Right forelimb (tissue), 1 donor: ENCODE data around the gene CELF2.

Experiments used
- DNase-seq: peaks from one replicate; pipeline ENCODE4 v3.0.0-alpha.2; 2018

CELF2 gene

GRCh38 chr10:11231285-11231684 lies 213.6 kb downstream of the CELF2 start:
- no peak for DNase-seq

- DNase-seq: no peak
Observed at GRCh38 chr10:11232222-11232961, 214.7 kb downstream of the CELF2 start.

DNA sequence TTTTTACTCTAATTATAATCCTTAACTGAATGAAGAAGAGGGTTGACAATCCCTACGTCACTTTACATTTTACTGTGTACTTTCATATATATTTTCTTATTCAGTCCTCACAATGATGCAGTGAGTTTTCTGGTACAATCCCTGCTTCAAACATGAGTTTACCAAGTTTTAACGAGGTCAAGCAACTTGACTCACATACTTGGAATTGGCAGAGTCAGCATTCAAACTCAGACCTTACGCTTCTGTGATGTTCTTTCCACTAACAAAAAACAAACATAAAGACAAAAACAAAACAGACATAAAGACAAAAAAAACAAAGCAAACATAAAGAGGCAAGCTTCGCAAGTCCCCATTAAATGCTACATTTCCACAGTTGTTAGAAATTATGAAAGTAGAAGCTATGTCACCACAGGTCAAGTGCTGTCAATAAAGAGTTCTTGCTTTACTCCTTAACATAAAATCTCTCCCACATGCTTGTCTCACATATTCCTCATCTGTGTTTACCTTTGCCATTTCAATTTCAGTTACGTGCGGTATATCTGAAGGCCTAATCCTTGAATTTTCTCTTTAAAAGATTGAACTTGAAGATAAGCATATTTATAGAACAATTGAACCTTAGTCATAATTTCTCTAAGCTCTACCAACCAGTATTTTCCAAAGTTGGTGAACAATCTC lies 217.3 kb downstream of the CELF2 start:
- no peak for DNase-seq

GRCh38 chr10:11235771-11236170 lies 218.1 kb downstream of the CELF2 start:
- no peak for DNase-seq

DNA sequence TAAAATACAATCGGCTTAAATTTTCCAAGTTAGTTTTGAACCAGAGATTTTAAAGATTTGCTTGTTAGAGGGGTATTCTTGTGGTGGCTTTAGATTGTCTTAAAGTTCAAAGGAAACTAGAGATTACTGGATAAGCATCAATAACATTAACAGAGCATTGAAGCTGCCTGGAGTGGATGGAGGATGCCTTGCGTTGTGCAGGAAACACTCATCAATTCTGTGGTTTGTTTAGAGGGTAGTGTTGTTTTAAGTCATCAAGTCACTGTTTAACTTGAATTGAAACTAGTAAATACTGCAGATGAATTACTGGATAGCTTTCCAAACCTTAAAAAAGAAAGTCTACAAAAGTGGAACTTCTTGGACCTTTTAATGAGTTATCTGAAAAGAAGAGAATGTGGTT lies 218.6 kb downstream of the CELF2 start:
- DNase-seq: no peak

DNA sequence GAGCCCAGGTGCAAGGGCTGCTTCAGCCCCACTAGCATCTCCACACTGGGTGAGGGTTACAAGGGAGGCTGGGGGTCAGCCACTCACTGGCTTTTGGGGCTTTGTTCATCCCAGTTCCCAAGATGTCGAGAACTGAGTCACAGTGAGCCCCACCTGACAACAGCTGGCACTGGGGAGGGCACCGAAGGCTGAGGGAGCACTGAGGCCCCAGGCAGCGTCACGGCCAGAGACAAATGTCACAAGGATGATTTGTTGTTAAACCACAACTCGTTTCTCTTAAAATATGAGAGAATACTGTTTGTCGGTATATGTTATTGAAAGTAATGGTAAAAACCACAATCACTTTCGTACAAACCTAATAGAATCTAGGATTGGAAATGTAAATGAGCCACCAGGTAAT lies 219.9 kb downstream of the CELF2 start:
- no peak for DNase-seq

GRCh38 chr10:11238893-11239292 lies 221.2 kb downstream of the CELF2 start:
- no peak for DNase-seq

DNA sequence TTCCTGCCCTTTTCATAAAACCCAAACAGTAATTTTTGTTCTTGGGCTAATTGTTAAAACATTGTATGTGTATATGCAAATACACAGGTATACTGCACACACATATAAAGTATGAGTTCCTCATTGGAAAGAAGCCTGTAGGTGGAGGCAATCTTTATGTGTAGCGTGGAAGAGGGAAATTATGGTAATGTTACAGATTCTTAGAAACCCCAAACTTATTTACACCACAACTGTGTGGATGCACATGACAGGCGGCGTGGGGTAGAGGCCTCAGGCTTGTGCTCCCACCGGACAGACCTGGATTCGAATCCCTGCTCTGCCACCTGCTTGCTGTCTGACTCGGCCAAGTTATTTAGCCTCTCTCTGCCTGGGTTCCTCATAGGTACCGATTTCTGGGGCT lies 223.0 kb downstream of the CELF2 start:
- DNase-seq: no peak

DNA sequence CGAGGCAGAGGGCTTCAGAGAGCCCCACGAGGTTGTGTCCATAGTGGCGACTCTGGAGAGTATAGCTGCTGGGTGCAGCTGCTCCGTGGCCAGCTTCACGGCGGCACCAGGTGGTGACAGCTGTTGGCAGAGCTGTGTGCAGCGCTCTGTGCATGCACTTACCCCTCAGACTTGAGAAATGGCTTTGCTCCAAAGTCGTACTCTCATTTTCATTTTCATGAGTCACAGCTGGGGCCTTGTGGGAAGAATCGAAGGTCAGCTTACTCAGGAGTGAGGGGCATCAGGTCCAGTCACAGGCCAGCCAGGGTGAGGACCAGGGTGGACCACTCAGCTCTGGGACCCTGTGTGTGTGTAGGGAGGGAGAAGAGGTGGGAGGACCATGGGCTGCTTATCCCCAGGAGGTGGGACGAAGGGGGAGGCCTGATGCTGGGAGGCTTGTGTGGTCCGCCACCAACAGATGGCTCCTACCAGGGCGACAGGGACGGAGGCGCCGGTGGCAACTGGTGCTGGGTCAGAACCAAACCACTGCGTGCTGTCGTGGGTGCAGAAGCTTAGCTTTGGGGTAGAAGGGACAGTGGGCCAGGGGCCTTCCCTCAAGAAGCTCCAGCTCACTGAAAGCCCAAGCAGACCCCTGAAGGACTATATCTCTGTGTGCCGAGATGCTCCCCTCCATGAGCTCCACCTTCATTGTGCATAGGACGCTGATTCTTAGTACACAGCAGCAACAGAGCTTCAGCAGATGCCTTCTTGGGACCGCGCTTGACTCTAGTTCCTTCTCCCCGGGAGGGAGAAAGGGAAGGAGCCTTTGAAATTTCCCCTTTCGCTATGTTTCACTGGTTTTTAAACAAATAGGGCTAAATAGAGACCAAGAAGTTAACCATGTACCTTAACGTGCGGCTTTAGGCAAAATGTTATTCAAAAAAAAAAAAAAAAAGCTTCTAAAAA lies 225.0 kb downstream of the CELF2 start:
- DNase-seq: peak; percentile 74

DNA sequence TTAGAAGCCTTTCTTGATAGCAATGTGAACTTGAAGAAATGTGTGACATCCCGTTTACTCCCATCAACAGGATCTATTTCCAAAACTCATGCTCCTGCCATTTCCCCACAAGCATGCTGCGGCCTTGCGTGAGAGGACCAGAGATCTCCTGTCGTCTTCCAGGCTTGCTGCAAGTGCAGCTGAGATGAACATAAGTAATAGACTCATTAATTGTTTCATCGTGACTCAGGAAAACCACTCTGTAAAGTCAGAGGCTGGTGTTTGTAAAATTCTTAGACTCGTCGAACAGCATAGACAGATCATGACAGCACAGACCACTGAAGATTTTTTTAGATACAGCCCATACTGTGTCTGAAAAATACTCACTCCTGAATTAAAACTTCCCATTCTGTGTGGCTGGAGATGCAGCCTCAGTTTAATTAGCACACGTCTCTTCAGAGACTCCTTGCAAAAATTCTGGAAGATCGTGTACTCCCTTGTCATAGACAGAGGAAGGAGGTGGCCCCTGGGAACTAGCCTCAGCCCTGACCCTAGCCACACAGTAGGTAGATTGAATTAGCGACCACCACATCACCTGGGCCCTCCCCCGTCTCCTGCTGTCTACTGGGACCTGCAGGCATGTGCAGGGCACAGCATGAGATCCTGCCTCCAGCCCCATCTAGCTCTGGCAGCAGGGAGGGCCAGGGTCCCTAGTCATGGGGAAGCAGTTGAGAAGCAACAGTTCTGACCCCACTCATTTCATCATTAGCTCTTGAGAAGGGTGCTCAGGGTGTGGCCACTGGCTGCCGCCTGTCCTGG lies 226.0 kb downstream of the CELF2 start:
- no peak for DNase-seq

DNA sequence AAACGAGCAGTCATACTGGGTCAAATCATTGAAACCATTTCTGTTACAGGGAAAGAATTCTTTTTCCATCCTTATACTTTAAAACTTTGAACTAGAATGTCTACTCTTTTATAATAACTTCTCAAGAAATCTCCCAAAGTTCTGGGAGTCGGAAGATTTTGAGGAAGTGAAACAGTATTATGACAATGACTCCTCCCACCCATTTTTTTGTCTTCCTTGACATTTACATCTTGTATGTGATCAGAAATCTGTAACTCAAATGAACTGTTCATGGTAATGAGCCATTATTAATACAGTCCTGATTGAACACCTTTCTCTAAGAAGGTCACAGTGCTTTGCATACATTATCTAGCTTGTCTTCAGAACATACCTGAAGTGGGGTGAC lies 227.4 kb downstream of the CELF2 start:
- DNase-seq: no peak

GRCh38 chr10:11245510-11245909 lies 227.8 kb downstream of the CELF2 start:
- no peak for DNase-seq

- DNase-seq: no peak
Observed at GRCh38 chr10:11245981-11246590, 228.4 kb downstream of the CELF2 start.

GRCh38 chr10:11246752-11247467 lies 229.2 kb downstream of the CELF2 start:
- DNase-seq: no peak

DNA sequence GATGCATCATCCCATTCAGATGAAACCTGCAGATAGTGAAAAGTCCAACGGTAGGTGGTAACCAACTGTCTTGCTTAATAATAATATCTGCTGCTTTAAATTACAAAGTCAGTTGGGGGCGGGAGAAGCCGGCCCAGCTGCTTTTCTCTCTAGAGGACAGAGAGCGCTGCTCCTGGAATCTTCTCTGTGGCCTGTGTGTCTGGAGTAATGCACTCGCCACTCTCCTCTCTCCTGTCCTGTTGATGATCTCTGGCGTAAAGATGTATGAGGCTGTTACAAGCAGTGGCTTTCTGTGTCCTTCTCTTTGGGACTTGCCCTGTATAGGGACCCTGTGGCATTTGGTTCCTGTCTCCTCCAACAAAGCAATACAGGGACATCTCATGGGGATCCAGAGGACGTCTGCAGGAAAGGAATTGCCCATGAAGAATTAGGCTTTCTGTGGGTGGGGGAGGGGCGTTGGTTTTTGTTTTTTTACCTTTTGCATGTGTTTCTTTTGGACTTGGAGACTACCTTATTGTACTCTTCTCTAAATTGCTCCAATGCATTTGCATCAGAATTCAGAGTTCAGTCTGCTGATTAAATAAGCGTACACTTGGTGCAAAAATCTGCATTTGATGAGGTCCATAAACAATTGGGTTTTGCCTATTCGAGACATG lies 231.6 kb downstream of the CELF2 start:
- no peak for DNase-seq

DNA sequence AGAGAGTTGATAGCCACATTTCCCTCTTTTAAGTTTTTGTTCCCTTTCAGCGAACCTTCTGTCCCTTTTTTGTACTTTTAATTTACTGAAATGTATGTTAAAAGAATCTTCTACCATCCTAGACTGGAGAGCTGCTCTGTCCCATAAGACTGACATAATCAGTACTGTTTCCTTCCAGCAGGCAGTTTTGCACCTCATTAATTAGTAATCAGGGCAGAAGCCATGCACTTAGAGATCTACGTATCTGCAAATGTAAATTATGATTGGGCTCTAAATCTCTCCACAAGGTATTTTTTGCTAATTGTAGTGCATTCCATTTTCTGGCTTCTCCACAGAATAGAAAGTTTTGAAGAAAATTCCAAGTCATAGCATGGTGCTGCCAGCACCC lies 232.1 kb downstream of the CELF2 start:
- DNase-seq: no peak

DNA sequence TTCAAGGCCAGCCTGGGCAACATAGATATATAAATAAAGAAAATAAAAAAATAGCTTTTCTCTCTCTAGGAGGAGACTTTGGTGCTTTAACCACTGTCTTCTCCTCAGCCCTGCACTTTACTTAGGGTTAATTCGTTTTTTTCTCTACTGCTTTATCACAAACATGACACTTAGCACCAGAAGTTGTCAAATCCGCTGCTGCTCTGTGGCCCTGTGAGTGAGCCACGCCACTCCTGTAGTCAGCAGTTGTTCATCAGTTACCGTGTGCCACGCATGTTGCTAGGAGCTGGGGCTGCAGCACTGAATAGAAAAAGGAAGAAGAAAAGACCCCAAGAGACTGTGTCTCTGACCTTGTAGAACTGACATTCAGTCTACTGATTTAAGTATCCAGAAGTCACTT lies 232.6 kb downstream of the CELF2 start:
- DNase-seq: no peak

GRCh38 chr10:11252887-11253286 lies 235.2 kb downstream of the CELF2 start:
- DNase-seq: no peak

DNA sequence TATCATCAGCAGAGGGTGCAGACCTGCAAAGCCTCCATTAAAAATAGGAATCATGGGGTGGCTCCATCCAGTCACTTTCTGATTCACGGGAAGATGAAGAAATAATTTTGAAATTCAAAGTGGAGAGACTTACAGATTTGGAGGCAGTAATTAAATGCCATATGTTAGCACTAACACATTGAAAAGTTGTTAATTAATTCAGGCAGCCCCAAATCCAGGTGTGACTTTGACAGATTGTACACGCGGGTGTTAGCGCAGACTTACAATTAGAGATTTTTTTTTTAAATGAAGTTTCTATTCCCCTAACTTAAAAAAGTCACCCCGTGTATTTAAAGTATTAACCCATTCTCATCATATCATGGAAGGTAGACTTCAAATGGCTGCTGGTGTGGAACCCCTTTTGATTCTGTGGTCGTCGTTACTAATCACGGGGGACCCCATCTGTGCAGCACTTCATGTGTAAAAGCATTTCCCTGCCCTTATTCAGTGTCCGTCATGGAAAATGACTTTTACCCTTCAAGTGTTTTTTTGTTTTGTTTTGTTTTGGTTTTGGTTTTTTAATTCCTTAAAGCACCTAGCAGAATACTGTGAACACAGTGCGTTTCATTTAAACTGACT lies 235.8 kb downstream of the CELF2 start:
- no peak for DNase-seq

GRCh38 chr10:11255156-11255555 lies 237.5 kb downstream of the CELF2 start:
- DNase-seq: no peak
